Body of pancreas (tissue), 4 donors: Measurements from ENCODE around the gene BBLN. TPM values are rescaled to one million over a fixed set of nuclear protein-coding genes. Genes with fewer than 3 reads are reported as not detected.

Experiments used
- ATAC-seq: fragments of 150-250 bp; one replicate; pipeline ENCODE4 v1.9.1; 2016
- DNase-seq, 4 donors: peaks; one replicate each; pipeline ENCODE4 v3.0.0-alpha.2; 2019
- H3K27ac ChIP-seq, 4 donors: fragments of 200-600 bp; sonication (generic); 1 replicate in 3 of 4; 2 replicates in 1 of 4; pipeline versions ENCODE4 v1.5.1 to v1.6.1; 2016 to 2019; ENCODE audit warnings: mild to moderate bottlenecking in 1 of 4, mixed read lengths in 1 of 4, moderate library complexity in 1 of 4
- H3K27me3 ChIP-seq, 2 donors: fragments of 200-600 bp; sonication (generic); one replicate each; pipeline ENCODE4 v1.6.0; 2016; ENCODE audit warnings: mild to moderate bottlenecking in 1 of 2
- H3K36me3 ChIP-seq, 2 donors: fragments of 200-600 bp; sonication (generic); replicated peaks in 1 of 2; 2 replicates each; pipeline ENCODE4 v1.5.1; 2016; ENCODE audit warnings: low read depth in 2 of 2; ENCODE audit not compliant: insufficient read depth in 1 of 2
- H3K4me1 ChIP-seq: fragments of 200-600 bp; sonication (generic); one replicate; pipeline ENCODE4 v1.6.0; 2016
- H3K4me3 ChIP-seq, 2 donors: fragments of 200-600 bp; sonication (generic); 1 replicate in 1 of 2; 2 replicates in 1 of 2; pipeline ENCODE4 v1.5.1; 2016 to 2019
- H3K9me3 ChIP-seq, 3 donors: fragments of 200-600 bp; sonication (generic); 1 replicate in 2 of 3; 2 replicates in 1 of 3; pipeline ENCODE4 v1.5.1; 2016
- POLR2A ChIP-seq, 3 donors: fragments of 450-650 bp; IDR thresholded peaks; one replicate each; pipeline ENCODE4 v1.6.1; 2016; ENCODE audit warnings: antibody characterized with exemption in 3 of 3, mild to moderate bottlenecking in 2 of 3
- WGBS, 2 donors: methylation state at CpG; one replicate each; pipeline ENCODE4 v1.1.5; 2017; 5-methylcytosine and 5-hydroxymethylcytosine counted together
- intact Hi-C: fragments of 100-400 bp; cut with DNase I; formaldehyde crosslinking; loops from one replicate; pipeline ENCODE4 v1.15.1; 2023
- total RNA-seq, 2 donors: library from RNA; depleted of rRNA; stranded (reverse); fragments of >200 nt; gene quantifications; one replicate each; pipeline ENCODE4 v1.1.0, GENCODE V29; 2016
- TF ChIP-seq, protein P1 (sequence below), 7 experiments: fragments of 450-650 bp in 4 of 7; fragments of 200-600 bp in 3 of 7; sonication (generic) in 3 of 7; IDR thresholded peaks; one replicate each; pipeline ENCODE4 v1.5.1; 2016 to 2019; ENCODE audit warnings: antibody characterized with exemption in 7 of 7

Gene BBLN
- total RNA-seq, 2 donors from 2014 or later, result 113 to 129 TPM

DNA sequence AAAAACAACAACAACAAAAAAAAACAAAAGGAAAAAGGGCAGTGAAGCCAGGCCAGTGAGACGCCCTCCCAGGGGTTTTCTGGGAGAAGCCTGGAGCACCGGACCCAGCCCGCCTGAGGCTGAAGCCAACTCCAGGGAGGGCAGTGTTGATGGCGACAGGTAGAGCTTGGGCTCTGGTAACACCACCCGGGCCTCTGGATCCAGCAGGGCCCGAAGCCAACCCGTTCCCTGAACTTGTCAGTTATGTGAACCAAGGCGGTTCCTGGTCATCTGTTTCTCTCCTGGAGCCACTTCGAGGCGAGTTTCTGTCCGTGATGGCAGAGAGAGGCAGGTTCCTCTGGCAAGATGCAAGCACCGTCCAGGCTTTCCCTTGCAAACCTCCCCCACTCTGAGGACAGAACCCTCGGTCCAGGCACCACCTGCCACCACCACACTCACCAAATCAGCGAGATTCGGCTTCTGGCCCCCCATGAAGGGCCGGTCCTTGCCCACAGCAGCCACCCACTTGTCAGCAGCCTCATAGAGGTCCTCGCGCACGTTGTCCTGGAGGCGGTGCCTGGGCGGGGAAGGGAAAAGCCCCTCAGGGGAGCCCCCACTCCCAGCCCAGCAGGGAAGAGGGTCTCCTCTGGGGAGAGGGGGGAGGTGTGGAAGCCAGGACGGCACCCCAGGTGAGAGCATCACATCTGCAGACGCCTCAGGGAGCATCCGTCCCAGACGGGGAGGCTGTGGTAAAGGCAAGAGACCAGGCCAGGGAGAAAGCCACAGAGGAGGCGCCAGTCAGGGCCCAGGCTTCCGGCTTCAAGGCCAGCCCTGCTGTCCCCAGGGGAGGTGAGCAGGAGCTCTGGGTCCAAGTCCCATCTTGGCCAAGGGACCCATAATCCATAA lies 37.9 kb upstream of the BBLN start:
- no peaks in the 10 kb centered on the region for H3K9me3 ChIP-seq
- no peak overlapping the region for H3K27ac ChIP-seq
- DNase-seq, result peak in 1 of 4 donors; percentile 13
- no peak overlapping the region for H3K4me3 ChIP-seq
- peaks cover 4 to 11% of the 10 kb centered on the region in 2 donors for H3K36me3 ChIP-seq
- 83 to 92% methylated on average over 19 to 21 of the region's 27 CpGs for WGBS, 2 donors
- peaks cover 50% of the 10 kb centered on the region for H3K4me1 ChIP-seq
- intact Hi-C loops, result loop anchor here (10.0 kb wide), 1 partner anchor 177 kb away; no protein-coding TSS in a partner anchor
- TF ChIP-seq POLR2A (IDR thresholded peaks at IDR 0.05), result no peak
- TF ChIP-seq, protein P1, sequence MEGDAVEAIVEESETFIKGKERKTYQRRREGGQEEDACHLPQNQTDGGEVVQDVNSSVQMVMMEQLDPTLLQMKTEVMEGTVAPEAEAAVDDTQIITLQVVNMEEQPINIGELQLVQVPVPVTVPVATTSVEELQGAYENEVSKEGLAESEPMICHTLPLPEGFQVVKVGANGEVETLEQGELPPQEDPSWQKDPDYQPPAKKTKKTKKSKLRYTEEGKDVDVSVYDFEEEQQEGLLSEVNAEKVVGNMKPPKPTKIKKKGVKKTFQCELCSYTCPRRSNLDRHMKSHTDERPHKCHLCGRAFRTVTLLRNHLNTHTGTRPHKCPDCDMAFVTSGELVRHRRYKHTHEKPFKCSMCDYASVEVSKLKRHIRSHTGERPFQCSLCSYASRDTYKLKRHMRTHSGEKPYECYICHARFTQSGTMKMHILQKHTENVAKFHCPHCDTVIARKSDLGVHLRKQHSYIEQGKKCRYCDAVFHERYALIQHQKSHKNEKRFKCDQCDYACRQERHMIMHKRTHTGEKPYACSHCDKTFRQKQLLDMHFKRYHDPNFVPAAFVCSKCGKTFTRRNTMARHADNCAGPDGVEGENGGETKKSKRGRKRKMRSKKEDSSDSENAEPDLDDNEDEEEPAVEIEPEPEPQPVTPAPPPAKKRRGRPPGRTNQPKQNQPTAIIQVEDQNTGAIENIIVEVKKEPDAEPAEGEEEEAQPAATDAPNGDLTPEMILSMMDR (IDR thresholded peaks at IDR 0.05), result no peak
- no peak for ATAC-seq
- H3K27me3 ChIP-seq, result no peaks in the 10 kb centered on the region

DNA sequence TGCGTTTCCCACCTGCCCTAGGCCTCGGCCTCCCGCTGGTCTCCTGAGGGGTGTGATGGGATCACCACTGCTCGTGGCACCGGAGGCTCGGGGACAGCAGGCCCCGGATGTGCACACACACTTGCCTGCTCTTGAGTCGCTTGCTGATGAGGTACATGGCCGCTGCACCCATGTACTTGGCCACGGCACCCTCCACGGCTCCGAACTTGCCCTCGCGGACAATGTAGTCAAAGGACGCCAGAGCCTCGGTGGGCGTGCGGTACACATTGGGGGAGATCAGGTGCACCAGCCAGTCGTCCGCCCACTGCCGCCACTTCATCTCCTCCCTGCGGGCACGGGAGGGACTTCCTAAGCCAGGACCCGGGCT lies 37.3 kb upstream of the BBLN start:
- Histone ChIP-seq H3K4me1 (peaks cover 44% of the 10 kb centered on the region), H3K27ac (no peak overlapping the region), H3K36me3 (peaks cover 4 to 11% of the 10 kb centered on the region in 2 donors), H3K9me3 (no peaks in the 10 kb centered on the region), H3K27me3 (no peaks in the 10 kb centered on the region), H3K4me3 (no peak overlapping the region)
- WGBS, 2 donors, result 92 to 96% methylated on average over 21 to 24 of the region's 24 CpGs
- intact Hi-C loops, result loop anchor here (10.0 kb wide), 1 partner anchor 178 kb away; no protein-coding TSS in a partner anchor
- no peak for TF ChIP-seq POLR2A (IDR thresholded peaks at IDR 0.05)
- TF ChIP-seq, protein P1 (IDR thresholded peaks at IDR 0.05), result no peak
- ATAC-seq (no peak), DNase-seq (peak in 1 of 4 donors; percentile 13)

GRCh38 chr9:128123451-128124080 lies 36.5 kb upstream of the BBLN start:
- Histone ChIP-seq H3K4me1 (peaks cover 40% of the 10 kb centered on the region), H3K4me3 (no peak overlapping the region), H3K27me3 (no peaks in the 10 kb centered on the region), H3K36me3 (peaks cover 4 to 11% of the 10 kb centered on the region in 2 donors), H3K27ac (no peak overlapping the region), H3K9me3 (no peaks in the 10 kb centered on the region)
- ATAC-seq (no peak), DNase-seq (peak in 1 of 4 donors; percentile 10)
- intact Hi-C loops, result loop anchor here (10.0 kb wide), 1 partner anchor 179 kb away; no protein-coding TSS in a partner anchor
- 91 to 92% methylated on average over 21 of the region's 21 CpGs for WGBS, 2 donors
- TF ChIP-seq, protein P1 (IDR thresholded peaks at IDR 0.05), result no peak
- TF ChIP-seq POLR2A (IDR thresholded peaks at IDR 0.05), result no peak

DNA sequence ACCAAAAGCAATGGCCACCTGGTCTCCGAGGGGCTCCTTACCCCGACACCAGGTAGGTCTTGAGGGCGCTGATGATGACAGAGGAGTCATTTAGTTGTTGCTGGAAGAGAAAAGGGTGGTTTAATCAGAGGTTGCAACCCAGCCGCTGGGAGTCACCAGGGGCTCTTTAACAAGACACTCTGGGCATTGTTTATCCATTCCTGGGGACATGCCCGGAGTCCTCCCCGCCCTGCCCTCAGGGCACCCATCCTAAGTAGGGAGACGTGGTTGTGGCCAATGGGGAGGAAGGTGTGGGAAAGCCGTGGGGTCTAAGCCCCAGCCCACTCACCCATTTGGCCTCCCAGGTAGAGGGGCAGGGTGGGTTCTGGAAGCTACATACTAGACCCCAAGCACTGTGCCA lies 35.6 kb upstream of the BBLN start:
- TF ChIP-seq, protein P1 (IDR thresholded peaks at IDR 0.05), result no peak
- no peak for TF ChIP-seq POLR2A (IDR thresholded peaks at IDR 0.05)
- H3K9me3 ChIP-seq, result no peaks in the 10 kb centered on the region
- H3K4me1 ChIP-seq, result peaks cover 42% of the 10 kb centered on the region
- DNase-seq (peak in 1 of 4 donors; percentile 8), ATAC-seq (no peak)
- no peaks in the 10 kb centered on the region for H3K27me3 ChIP-seq
- WGBS, 2 donors, result 87 to 94% methylated on average over 7 to 8 of the region's 8 CpGs
- intact Hi-C loops, result loop anchor here (10.0 kb wide), 1 partner anchor 180 kb away; no protein-coding TSS in a partner anchor
- no peak overlapping the region for H3K4me3 ChIP-seq
- peaks cover 4 to 11% of the 10 kb centered on the region in 2 donors for H3K36me3 ChIP-seq
- H3K27ac ChIP-seq, result no peak overlapping the region
